PFSK-1 (cell line): ENCODE measurements around the gene CRY2.

Source experiments
- FOXP2 ChIP-seq: optimal IDR thresholded peaks from 2 replicates; pipeline ENCODE3; 2011; ENCODE audit warnings: borderline replicate concordance, control low read depth, inconsistent platforms; ENCODE audit not compliant: insufficient read depth; ENCODE audit errors: extremely low read length, extremely low read depth
- POLR2AphosphoS5 ChIP-seq: IDR thresholded peaks from 2 replicates; pipeline ENCODE4 v1.6.1; 2012; ENCODE audit warnings: low read depth, mild to moderate bottlenecking, control low read depth, low read length, moderate library complexity
- SIN3A ChIP-seq: IDR thresholded peaks from 2 replicates; pipeline ENCODE4 v1.6.1; 2012; ENCODE audit warnings: mild to moderate bottlenecking, low read length, moderate library complexity, borderline replicate concordance; ENCODE audit not compliant: insufficient read depth
- TAF1 ChIP-seq: IDR thresholded peaks from 2 replicates; pipeline ENCODE4 v1.6.1; 2012; ENCODE audit warnings: low read length, control low read depth, borderline replicate concordance; ENCODE audit not compliant: insufficient read depth
- TF ChIP-seq, protein P1 (sequence below), 2 experiments: IDR thresholded peaks; 2 replicates each; pipeline versions ENCODE4 v1.6.1 to v1.8.0; 2011 to 2012; ENCODE audit warnings: low read depth in 2 of 2, low read length in 2 of 2, control low read depth in 1 of 2, inconsistent platforms in 1 of 2, mild to moderate bottlenecking in 1 of 2, moderate library complexity in 1 of 2; ENCODE audit not compliant: insufficient read depth in 1 of 2

The CRY2 gene

DNA sequence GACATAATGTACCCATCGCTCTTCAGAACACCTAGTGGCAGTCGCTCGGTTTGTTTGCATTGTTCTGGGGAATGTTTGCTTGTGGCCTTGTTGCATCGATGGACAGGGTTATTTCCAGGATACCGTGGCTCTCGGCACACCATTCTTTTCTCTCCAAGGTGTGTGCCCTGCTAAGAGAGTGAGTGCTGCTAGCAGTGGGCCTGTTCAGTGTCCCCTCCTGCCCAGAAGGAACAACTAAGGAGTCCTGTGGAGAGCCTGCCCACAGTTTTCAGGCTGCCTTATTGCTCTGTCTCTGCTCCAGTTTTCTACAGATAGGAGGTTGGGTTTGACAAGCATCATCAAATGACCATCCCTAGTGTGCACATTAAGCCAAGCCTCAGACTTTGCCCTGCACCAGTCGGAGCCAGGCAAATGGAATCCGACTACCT lies 1.4 kb downstream of the CRY2 start:
- TF ChIP-seq FOXP2 = no peak
- TF ChIP-seq POLR2AphosphoS5 = no peak
- TF ChIP-seq, protein P1, sequence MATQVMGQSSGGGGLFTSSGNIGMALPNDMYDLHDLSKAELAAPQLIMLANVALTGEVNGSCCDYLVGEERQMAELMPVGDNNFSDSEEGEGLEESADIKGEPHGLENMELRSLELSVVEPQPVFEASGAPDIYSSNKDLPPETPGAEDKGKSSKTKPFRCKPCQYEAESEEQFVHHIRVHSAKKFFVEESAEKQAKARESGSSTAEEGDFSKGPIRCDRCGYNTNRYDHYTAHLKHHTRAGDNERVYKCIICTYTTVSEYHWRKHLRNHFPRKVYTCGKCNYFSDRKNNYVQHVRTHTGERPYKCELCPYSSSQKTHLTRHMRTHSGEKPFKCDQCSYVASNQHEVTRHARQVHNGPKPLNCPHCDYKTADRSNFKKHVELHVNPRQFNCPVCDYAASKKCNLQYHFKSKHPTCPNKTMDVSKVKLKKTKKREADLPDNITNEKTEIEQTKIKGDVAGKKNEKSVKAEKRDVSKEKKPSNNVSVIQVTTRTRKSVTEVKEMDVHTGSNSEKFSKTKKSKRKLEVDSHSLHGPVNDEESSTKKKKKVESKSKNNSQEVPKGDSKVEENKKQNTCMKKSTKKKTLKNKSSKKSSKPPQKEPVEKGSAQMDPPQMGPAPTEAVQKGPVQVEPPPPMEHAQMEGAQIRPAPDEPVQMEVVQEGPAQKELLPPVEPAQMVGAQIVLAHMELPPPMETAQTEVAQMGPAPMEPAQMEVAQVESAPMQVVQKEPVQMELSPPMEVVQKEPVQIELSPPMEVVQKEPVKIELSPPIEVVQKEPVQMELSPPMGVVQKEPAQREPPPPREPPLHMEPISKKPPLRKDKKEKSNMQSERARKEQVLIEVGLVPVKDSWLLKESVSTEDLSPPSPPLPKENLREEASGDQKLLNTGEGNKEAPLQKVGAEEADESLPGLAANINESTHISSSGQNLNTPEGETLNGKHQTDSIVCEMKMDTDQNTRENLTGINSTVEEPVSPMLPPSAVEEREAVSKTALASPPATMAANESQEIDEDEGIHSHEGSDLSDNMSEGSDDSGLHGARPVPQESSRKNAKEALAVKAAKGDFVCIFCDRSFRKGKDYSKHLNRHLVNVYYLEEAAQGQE (IDR thresholded peaks at IDR 0.05; ENCODE audit: insufficient read depth in 1 of 2, low read depth in 2 of 2, low read length in 2 of 2) = no peak
- TF ChIP-seq TAF1 = no peak
- TF ChIP-seq SIN3A = no peak

DNA sequence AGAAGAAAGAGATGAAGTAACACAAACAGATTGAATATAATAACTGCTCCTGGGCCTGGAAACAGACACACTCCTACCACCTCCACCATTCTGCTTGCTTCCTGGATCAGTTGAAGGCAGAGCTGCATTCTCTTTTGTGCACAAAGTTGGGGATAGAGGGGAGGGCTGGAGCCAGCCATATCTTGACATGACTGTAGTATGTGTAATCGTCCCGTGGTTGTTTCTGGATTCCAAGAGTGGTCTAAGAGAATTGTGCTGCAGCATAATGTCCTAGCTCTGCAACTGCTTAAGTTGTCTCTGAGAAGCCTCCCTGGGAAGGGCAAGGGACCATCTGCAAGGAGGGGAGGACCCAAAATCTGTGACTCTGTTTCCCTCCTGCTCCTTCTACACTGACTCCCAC lies 3.2 kb downstream of the CRY2 start:
- no peak for TF ChIP-seq FOXP2
- no peak for TF ChIP-seq SIN3A
- no peak for TF ChIP-seq POLR2AphosphoS5

DNA sequence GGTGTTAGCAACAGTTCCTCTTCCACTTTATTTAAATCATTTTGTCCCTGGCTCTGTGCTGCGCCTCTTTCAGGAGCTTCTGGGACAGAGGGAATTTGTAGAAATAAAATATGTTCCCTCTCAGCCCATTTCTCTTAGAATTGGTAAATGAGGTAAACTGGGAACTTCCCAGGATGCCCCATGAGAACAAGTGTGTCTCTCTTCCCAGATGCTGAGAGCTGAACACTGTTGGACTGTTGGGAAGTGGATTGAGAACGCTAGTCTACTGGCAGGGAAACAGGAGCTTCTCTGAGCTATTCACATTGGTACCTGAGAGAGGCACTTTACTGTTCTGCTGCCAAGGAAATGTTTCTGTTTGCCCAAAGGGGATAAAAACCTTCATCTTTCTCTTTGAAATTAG lies 4.0 kb downstream of the CRY2 start:
- TF ChIP-seq POLR2AphosphoS5 = no peak
- TF ChIP-seq, protein P1 (IDR thresholded peaks at IDR 0.05; ENCODE audit: insufficient read depth in 1 of 2, low read depth in 2 of 2, low read length in 2 of 2) = no peak
- no peak for TF ChIP-seq SIN3A
- TF ChIP-seq FOXP2 = no peak
- TF ChIP-seq TAF1 = no peak

DNA sequence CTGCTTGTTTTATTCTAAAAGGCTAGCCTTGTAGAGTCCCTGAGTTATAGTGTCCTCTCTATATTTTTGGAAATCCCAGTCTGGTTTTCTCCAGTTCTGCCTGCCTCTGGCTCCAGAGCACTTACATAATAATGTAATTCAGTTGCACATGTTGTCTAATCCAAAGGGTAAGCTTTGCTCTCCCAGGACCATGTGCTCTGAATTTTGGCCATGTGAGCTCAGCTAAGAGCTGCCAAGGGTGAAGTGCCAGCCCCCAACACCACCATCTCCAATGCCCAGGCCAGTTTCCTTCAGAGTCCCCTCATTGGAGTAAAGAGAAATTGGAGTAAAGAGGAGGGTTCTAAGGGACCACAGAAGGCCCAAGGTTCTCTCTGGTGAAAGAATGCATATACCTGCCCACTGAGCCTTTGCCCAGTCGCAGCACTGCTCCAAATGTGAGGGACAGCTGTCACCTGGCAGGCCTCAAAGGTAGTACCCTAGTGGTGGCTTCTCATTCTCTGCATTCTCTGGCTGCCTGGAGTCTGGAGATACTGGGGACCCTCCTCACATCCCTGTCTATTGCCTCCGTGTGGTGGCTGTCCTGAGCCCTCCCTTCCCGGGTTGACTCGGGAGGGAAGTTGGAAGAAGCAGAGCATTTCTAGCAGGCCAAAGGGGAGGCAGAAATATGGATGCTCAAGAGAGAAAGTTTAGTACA lies 4.9 kb downstream of the CRY2 start:
- TF ChIP-seq FOXP2 = no peak
- TF ChIP-seq SIN3A = no peak
- TF ChIP-seq, protein P1 (IDR thresholded peaks at IDR 0.05; ENCODE audit: insufficient read depth in 1 of 2, low read depth in 2 of 2, low read length in 2 of 2) = no peak
- no peak for TF ChIP-seq POLR2AphosphoS5
- no peak for TF ChIP-seq TAF1

DNA sequence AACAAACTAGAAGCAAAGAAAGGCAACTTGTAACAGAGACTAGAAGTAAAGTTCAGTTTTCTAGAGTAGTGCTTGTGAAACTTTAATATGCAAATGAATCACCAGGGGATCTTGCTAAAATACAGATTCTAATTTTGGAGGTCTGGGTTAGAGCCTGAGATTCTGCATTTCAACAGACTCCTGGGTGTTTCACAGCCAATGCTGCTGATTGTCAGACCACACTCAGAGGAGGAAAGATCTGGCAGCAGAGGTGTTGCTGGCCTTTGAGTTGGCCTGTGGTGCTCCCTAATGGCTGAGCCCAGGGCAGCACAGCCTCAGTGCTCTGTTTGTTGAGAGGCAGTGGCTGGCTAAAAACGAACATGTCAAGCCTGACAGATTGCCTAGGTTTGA lies 5.4 kb downstream of the CRY2 start:
- no peak for TF ChIP-seq FOXP2
- TF ChIP-seq SIN3A = no peak
- TF ChIP-seq POLR2AphosphoS5 = no peak
- TF ChIP-seq, protein P1 (IDR thresholded peaks at IDR 0.05; ENCODE audit: insufficient read depth in 1 of 2, low read depth in 2 of 2, low read length in 2 of 2) = no peak
- TF ChIP-seq TAF1 = no peak
